Ovary (tissue), 3 donors: ENCODE data around the gene ROBO1.

Experiments
- EP300 ChIP-seq: sonication (generic); formaldehyde crosslinking; IDR thresholded peaks from one replicate; pipeline ENCODE4 v1.6.1; 2017; ENCODE audit warnings: antibody characterized with exemption
- POLR2A ChIP-seq: fragments of 450-650 bp; IDR thresholded peaks from one replicate; pipeline ENCODE4 v1.6.1; 2017; ENCODE audit warnings: antibody characterized with exemption, mild to moderate bottlenecking, moderate library complexity
- TF ChIP-seq, protein P1 (sequence below), 3 donors: fragments of 450-650 bp in 2 of 3; fragments of 200-600 bp in 1 of 3; IDR thresholded peaks; one replicate each; pipeline versions ENCODE4 v1.5.1 to v1.8.0; 2016 to 2022; ENCODE audit warnings: antibody characterized with exemption in 3 of 3, mild to moderate bottlenecking in 1 of 3
- donor health status: DM: no; HTN: no; CAD: no.

DNA sequence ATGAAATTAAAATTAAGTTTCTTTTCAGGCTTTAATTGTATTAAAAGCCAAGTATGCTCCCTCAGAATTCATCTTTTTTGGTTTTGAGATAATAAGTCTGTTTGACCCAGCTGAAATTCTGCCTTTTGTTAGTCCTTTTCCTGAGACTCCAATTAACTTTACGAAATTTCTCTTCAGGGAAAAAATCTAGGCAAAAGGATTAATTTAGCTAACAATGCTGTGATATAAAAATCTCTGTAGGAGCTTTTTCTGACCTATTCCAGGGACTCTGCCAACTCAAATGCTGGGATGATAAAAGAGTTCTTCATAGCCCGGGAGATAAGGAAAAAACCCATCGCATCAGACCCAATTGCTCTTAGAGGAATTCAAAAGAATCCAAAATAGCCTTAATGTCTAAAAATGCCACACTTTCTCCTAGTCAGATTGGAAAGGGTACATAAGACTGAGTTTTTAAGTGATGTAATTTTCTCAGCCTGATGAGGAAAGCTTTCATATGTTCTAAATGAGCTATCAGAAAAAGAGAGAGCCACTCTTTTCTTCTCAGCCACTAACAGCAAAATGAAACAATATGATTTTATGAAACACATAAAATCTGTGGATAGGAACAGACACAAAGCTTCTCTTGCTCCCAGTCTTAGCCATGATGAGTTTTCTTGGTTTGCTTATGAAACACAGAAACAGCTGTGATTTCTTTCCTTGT lies 405.1 kb downstream of the ROBO1 start:
- TF ChIP-seq, protein P1, sequence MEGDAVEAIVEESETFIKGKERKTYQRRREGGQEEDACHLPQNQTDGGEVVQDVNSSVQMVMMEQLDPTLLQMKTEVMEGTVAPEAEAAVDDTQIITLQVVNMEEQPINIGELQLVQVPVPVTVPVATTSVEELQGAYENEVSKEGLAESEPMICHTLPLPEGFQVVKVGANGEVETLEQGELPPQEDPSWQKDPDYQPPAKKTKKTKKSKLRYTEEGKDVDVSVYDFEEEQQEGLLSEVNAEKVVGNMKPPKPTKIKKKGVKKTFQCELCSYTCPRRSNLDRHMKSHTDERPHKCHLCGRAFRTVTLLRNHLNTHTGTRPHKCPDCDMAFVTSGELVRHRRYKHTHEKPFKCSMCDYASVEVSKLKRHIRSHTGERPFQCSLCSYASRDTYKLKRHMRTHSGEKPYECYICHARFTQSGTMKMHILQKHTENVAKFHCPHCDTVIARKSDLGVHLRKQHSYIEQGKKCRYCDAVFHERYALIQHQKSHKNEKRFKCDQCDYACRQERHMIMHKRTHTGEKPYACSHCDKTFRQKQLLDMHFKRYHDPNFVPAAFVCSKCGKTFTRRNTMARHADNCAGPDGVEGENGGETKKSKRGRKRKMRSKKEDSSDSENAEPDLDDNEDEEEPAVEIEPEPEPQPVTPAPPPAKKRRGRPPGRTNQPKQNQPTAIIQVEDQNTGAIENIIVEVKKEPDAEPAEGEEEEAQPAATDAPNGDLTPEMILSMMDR (IDR thresholded peaks at IDR 0.05) = no peak
- TF ChIP-seq POLR2A (no peak), EP300 (no peak)
